HepG2 (cell line): Measurements from ENCODE around the gene DPP7. TPM values are rescaled to one million over a fixed set of nuclear protein-coding genes. Genes with fewer than 3 reads are reported as not detected.

Experiments used
- ARID3A ChIP-seq: IDR thresholded peaks from 2 replicates; pipeline ENCODE4 v1.6.1; 2012; ENCODE audit warnings: low read depth, low read length, improper control_type of control experiment
- BORCS8-MEF2B ChIP-seq: sonication (generic); formaldehyde crosslinking; IDR thresholded peaks from 2 replicates; pipeline ENCODE4 v1.8.0; 2022; ENCODE audit warnings: mild to moderate bottlenecking, missing genetic modification reagents
- E2F2 ChIP-seq: sonication (generic); formaldehyde crosslinking; IDR thresholded peaks from 2 replicates; pipeline ENCODE4 v1.4.0; 2020; ENCODE audit warnings: missing genetic modification reagents, borderline replicate concordance
- EED ChIP-seq: sonication (generic); formaldehyde crosslinking; IDR thresholded peaks from 2 replicates; pipeline ENCODE4 v1.5.0; 2020; ENCODE audit warnings: mild to moderate bottlenecking, missing genetic modification reagents
- HNF4G ChIP-seq, 2 experiments: sonication (generic) in 1 of 2; formaldehyde crosslinking in 1 of 2; IDR thresholded peaks; 2 replicates each; pipeline versions ENCODE4 v1.4.0 to v1.6.1; 2011 to 2020; ENCODE audit warnings: borderline replicate concordance in 2 of 2, low read depth in 2 of 2, mild to moderate bottlenecking in 2 of 2, low read length in 1 of 2, missing genetic modification reagents in 1 of 2, moderate library complexity in 1 of 2
- MAFG ChIP-seq: sonication (generic); formaldehyde crosslinking; IDR thresholded peaks from 2 replicates; pipeline ENCODE4 v1.5.1; 2020; ENCODE audit warnings: mild to moderate bottlenecking, missing genetic modification reagents
- NFE2 ChIP-seq: sonication (generic); formaldehyde crosslinking; IDR thresholded peaks from 2 replicates; pipeline ENCODE4 v1.4.0; 2020; ENCODE audit warnings: missing genetic modification reagents
- NPAS2 ChIP-seq: sonication (generic); formaldehyde crosslinking; IDR thresholded peaks from 2 replicates; pipeline ENCODE4 v1.8.0; 2022; ENCODE audit warnings: mild to moderate bottlenecking, missing genetic modification reagents, borderline replicate concordance
- ZBTB49 ChIP-seq: sonication (generic); formaldehyde crosslinking; IDR thresholded peaks from 2 replicates; pipeline ENCODE4 v1.4.0; 2020; ENCODE audit warnings: missing genetic modification reagents, borderline replicate concordance
- ZBTB7B ChIP-seq: sonication (generic); formaldehyde crosslinking; IDR thresholded peaks from 2 replicates; pipeline ENCODE4 v1.4.0; 2020; ENCODE audit warnings: missing genetic modification reagents
- ZNF281 ChIP-seq: sonication (generic); formaldehyde crosslinking; IDR thresholded peaks from 2 replicates; pipeline ENCODE4 v1.4.0; 2020; ENCODE audit warnings: missing genetic modification reagents, borderline replicate concordance
- ZNF337 ChIP-seq: sonication (generic); formaldehyde crosslinking; IDR thresholded peaks from 2 replicates; pipeline ENCODE4 v1.5.1; 2020; ENCODE audit warnings: missing genetic modification reagents, low read depth, mild to moderate bottlenecking, borderline replicate concordance
- ZNF414 ChIP-seq: sonication (generic); formaldehyde crosslinking; IDR thresholded peaks from 2 replicates; pipeline ENCODE4 v1.5.0; 2020; ENCODE audit warnings: missing genetic modification reagents
- ZNF513 ChIP-seq: sonication (generic); formaldehyde crosslinking; conservative IDR thresholded peaks from 2 replicates; pipeline ENCODE4 v1.5.0; 2020; ENCODE audit warnings: missing genetic modification reagents
- ZNF83 ChIP-seq: sonication (generic); formaldehyde crosslinking; IDR thresholded peaks from 2 replicates; pipeline ENCODE4 v1.4.0; 2020; ENCODE audit warnings: missing genetic modification reagents, mild to moderate bottlenecking, borderline replicate concordance
- ZNF891 ChIP-seq: sonication (generic); formaldehyde crosslinking; IDR thresholded peaks from 2 replicates; pipeline ENCODE4 v1.5.0; 2020; ENCODE audit warnings: mild to moderate bottlenecking, missing genetic modification reagents
- polyA plus RNA-seq, 8 experiments: library from polyadenylated mRNA; depleted of rRNA in 3 of 8; stranded (reverse) in 7 of 8; unstranded in 1 of 8; fragments of >200 nt; fragmentation: Illumina TruSeq in 4 of 8; extraction: Trizol in 4 of 8; gene quantifications; 2 replicates each; pipeline versions ENCODE4 v1.2.1 to v1.2.3, GENCODE V29; 2011 to 2016; ENCODE audit warnings: low read depth in 4 of 8, missing spikeins in 1 of 8, mixed read lengths in 1 of 8; ENCODE audit not compliant: insufficient read depth in 1 of 8
- total RNA-seq, 5 experiments: library from RNA; depleted of rRNA; stranded (reverse); fragments of >200 nt; fragmentation: Illumina TruSeq; extraction: Trizol; gene quantifications; 2 replicates each; pipeline ENCODE4 v1.2.3, GENCODE V29; 2016; ENCODE audit warnings: low read depth in 1 of 5

The DPP7 gene
- total and polyA plus RNA-seq, 2 of the 13 experiments (the other 11 are each of a cell fraction or from before 2014, with no cell fraction given): 1.2 to 4.5 TPM

- TF ChIP-seq E2F2: no peak; the same call in 1 of the 2 replicates
- TF ChIP-seq ZNF513 (CRISPR knock-in tag): no peak
- TF ChIP-seq ZNF891: no peak
- TF ChIP-seq ZNF83 (CRISPR knock-in tag): no peak
- TF ChIP-seq ZNF337 (CRISPR knock-in tag): 0 out of 2 replicates have a peak, but pooled peaks have one; percentile 28
- no peak for TF ChIP-seq ZBTB49
- no peak for TF ChIP-seq EED (CRISPR knock-in tag)
- no peak for TF ChIP-seq MAFG (CRISPR knock-in tag)
- TF ChIP-seq HNF4G (IDR thresholded peaks at IDR 0.05; ENCODE audit: borderline replicate concordance, low read depth, low read length): no peak
- TF ChIP-seq HNF4G (CRISPR knock-in tag; IDR thresholded peaks at IDR 0.05; ENCODE audit: borderline replicate concordance, low read depth): no peak
- no peak for TF ChIP-seq ZBTB7B (CRISPR knock-in tag)
- TF ChIP-seq ARID3A: no peak
- TF ChIP-seq ZNF281: no peak
- TF ChIP-seq BORCS8-MEF2B (CRISPR knock-in tag): no peak; the same call in 1 of the 2 replicates
- TF ChIP-seq NFE2 (CRISPR knock-in tag): no peak
- TF ChIP-seq ZNF414 (CRISPR knock-in tag): peak; percentile 67; the same call in 1 of the 2 replicates
- TF ChIP-seq NPAS2 (CRISPR knock-in tag): no peak
Observed at GRCh38 chr9:137129456-137130175, 15.1 kb upstream of the DPP7 start (continued).
